GM19099 (cell line): ENCODE data around the gene PCSK2.

Experiments used
- POLR2A ChIP-seq: IDR thresholded peaks from 3 replicates; pipeline ENCODE4 v1.6.1; 2011; ENCODE audit warnings: low read depth; ENCODE audit not compliant: insufficient read length; ENCODE audit errors: extremely low read depth

The PCSK2 gene

GRCh38 chr20:17306427-17306826 lies 79.6 kb downstream of the PCSK2 start:
- no peak for TF ChIP-seq POLR2A

DNA sequence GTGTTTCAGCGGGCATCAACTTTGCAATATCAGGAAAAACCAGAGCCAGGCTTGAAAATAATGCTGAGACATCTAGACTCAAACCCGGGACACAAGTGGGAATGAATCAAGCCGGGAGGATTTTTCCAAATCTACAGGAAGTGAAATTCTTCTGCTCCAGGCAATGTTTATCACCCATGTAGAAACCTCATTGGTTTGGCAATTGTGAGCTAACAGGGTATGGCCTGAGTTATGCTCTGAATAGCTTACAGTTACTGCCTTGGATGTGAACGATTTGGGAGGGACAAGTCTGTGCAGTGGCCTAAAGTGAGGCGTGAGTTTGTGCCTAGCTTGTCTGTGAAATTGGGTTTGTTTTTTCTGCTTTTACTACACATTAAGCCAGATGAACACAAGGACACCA lies 87.4 kb downstream of the PCSK2 start:
- TF ChIP-seq POLR2A, result no peak

DNA sequence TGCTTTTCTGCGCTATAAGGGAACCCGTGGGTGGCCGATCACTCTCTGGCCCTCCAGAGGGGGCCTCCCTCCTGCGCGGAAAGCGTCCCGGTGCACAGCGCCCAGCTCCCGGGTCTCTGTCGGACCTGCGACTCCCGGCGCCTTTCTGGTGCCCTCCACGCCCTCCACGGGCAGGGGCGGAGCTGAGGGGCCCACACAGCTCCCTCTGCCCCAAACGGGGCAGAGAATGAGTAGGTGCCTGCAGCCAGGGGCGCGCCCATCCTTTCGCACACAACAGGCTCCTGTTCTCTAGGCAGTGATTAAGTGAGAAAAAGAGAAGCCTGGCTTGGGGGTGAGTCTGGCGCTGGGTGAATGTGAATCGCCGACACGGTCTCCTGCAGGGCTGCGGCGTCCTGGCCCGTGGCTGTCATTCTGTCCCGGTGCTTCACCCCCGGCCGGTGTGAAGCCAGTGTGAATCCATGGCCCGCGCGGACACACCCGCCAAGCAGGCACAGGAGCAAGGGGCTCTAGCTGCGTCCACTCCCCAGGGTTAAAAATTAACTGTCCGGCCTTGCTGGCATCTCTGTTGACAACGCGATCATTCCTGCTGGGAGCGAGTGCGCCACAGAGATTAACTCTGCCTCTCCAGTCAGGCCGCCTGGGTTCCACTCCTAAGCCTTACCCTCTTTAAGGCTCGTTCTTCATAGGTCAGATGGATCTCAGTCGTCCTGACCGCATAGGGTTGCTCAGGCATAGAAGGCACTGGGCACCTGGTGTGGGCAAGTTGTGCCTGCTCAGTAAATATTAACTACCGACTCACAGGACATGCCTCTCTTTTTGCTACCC lies 88.8 kb downstream of the PCSK2 start:
- no peak for TF ChIP-seq POLR2A

GRCh38 chr20:17316316-17317038 lies 89.6 kb downstream of the PCSK2 start:
- TF ChIP-seq POLR2A, result no peak

DNA sequence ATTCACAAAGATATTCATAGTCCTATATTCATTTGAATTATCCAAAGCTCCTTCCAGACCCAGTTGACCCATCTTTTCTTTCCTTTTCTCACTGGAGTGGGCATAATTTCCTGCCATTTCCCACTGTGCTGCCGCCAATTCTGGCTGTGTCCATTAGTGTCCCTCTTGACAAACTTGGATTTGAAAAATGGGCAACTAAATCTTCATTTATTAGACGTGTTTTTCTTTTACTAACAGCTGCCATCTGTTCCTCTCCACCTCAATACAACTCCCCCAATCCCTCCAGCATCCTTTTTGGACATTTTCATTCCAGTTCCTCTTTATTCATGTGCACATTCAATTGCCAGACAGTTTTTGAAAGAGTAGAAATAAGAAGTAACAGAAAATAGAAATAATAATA lies 90.5 kb downstream of the PCSK2 start:
- no peak for TF ChIP-seq POLR2A

GRCh38 chr20:17320456-17320855 lies 93.6 kb downstream of the PCSK2 start:
- no peak for TF ChIP-seq POLR2A

DNA sequence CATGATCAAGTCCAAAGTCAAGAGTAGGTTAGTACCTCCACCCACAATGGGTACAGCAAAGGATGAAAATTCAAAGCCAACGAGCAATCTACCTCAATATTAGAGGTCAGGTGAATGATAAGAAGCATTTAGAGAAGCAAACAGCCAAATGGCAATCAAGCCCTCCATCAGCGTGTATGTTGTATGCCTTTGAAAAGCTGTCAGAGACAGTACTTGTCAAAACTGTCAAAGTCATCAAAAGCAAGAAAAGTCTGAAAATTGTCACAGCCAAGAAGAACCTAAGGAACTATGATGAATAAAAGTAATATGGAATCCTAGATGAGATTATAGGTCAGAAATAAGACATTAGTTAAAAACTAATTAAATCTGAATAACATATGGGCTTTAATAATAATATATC lies 99.3 kb downstream of the PCSK2 start:
- no peak for TF ChIP-seq POLR2A

- TF ChIP-seq POLR2A, result no peak
Measured at GRCh38 chr20:17327185-17328148, 100.6 kb downstream of the PCSK2 start.

DNA sequence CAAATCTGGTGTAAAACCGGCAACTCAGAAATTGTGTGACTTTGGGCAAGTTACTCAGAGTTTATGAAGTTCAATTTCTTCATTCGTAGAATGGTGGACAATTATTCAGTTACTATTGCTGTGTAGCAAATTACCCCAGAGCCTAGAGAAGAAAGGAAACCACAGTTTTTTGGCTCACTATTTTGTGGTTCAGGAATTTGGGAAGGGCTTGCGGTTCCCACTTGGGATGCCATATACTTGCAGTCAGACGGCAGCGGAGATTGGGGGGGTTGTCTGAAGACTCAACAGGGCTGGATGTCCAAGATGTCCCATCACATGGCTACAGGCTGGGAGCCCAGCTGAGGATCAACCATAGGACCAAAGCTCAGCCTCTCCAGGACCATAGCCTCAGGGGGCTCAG lies 108.1 kb downstream of the PCSK2 start:
- TF ChIP-seq POLR2A, result no peak

GRCh38 chr20:17339000-17339399 lies 112.2 kb downstream of the PCSK2 start:
- TF ChIP-seq POLR2A, result no peak

GRCh38 chr20:17343091-17343490 lies 116.3 kb downstream of the PCSK2 start:
- no peak for TF ChIP-seq POLR2A

DNA sequence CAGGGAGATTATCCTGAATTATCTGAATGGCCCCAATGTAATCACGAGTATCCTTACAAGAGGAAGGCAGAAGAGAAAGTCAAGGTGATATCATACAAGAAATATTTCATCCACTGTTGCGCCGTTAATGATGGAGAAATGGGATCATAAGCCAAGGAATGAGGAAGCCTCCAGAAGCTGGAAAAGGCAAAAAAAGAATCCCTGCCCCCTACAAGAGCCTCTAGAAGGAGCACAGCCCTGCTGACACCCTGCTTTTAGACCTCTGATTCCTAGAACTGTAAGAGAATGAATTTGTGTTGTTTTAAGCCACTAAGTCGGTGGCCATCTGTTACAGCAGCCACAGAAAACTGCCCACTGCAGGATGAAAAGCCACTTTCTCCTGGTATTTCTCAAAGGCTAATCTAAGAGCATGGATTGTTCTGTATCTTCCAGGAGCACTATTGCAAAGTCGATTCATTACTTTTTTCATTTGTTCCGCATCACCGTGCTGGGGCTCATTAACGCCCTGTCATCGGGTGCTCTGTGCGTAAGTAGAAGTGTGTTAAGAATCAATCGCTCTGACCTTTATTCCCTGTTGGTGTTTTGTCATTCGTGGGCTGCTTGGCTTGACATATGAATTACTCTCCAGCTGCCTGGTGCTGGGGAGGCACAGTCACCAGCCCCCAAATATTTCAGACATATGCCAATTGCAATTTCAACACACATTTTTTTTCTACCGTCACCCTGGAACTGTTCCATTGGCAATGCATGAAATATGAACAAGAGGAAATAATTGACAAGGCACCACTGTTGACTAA lies 117.0 kb downstream of the PCSK2 start:
- TF ChIP-seq POLR2A, result no peak

GRCh38 chr20:17344790-17345189 lies 118.0 kb downstream of the PCSK2 start:
- TF ChIP-seq POLR2A, result no peak

DNA sequence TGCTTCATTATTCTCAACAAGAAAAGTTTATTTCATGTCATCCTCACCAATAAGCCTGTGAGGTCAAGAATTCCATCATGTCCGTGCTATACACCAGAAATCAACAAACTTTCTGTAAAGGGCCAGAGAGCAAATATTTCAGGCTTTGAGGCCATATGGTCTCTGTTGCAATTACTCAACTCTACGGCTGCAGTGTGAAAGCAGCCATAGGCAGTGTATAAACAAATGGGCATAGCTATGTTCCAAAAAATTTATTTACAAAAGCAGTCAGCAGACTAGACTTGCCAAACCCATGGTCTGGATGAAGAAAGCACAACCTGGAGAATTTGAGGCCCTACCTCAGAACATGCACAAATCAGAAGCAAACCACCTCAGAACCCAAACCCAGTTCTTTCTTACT lies 118.5 kb downstream of the PCSK2 start:
- TF ChIP-seq POLR2A, result no peak
